HG02970 (cell line): ENCODE results near the gene DNAH9.

Experiments
- ATAC-seq: cut with Tn5 transposase; IDR thresholded peaks from one replicate; pipeline ENCODE4 v1.9.1; 2021; ENCODE audit warnings: mild to moderate bottlenecking, moderate library complexity, moderate number of reproducible peaks; ENCODE audit not compliant: unreplicated experiment, low FRiP score

Gene DNAH9, protein sequence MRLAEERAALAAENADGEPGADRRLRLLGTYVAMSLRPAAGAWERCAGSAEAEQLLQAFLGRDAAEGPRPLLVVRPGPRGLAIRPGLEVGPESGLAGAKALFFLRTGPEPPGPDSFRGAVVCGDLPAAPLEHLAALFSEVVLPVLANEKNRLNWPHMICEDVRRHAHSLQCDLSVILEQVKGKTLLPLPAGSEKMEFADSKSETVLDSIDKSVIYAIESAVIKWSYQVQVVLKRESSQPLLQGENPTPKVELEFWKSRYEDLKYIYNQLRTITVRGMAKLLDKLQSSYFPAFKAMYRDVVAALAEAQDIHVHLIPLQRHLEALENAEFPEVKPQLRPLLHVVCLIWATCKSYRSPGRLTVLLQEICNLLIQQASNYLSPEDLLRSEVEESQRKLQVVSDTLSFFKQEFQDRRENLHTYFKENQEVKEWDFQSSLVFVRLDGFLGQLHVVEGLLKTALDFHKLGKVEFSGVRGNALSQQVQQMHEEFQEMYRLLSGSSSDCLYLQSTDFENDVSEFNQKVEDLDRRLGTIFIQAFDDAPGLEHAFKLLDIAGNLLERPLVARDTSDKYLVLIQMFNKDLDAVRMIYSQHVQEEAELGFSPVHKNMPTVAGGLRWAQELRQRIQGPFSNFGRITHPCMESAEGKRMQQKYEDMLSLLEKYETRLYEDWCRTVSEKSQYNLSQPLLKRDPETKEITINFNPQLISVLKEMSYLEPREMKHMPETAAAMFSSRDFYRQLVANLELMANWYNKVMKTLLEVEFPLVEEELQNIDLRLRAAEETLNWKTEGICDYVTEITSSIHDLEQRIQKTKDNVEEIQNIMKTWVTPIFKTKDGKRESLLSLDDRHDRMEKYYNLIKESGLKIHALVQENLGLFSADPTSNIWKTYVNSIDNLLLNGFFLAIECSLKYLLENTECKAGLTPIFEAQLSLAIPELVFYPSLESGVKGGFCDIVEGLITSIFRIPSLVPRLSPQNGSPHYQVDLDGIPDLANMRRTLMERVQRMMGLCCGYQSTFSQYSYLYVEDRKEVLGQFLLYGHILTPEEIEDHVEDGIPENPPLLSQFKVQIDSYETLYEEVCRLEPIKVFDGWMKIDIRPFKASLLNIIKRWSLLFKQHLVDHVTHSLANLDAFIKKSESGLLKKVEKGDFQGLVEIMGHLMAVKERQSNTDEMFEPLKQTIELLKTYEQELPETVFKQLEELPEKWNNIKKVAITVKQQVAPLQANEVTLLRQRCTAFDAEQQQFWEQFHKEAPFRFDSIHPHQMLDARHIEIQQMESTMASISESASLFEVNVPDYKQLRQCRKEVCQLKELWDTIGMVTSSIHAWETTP (N-terminal part only)

DNA sequence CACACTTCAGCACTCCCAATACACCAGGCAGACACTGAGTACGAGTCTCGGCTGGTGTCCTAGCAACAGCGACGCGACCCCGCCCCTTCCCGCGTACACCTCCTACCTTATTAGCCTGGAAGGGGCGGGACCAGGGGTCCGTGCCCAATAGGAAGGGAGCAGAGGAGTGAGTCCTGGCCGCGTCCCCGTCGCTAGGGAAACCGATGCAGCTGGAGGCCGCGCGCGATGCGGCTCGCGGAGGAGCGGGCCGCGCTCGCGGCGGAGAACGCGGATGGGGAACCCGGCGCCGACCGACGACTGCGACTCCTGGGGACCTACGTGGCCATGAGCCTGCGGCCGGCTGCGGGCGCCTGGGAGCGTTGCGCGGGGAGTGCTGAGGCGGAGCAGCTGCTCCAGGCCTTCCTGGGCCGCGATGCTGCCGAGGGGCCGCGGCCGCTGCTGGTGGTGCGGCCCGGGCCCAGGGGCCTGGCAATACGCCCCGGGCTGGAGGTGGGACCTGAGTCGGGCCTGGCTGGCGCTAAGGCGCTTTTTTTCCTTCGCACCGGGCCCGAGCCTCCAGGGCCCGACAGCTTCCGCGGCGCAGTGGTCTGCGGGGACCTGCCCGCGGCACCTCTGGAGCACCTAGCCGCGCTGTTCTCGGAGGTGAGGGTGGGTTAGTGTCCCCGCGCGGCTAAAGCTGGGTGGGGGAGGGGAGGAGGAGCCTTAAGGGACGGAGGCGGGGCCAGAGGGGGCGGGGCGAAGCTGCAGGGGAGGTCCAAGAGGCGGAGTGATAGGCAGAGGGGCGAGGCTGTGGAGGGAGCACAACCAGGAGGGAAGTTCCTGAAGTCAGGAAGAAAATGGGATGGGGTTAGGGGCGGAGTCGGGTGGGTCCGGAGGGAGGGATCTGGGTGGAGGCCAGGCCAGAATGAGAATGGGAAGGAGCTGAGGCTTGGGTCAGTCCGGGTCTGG, at the start of gene DNAH9:
TSS of gene DNAH9 (plus strand) at position 197 of the 948 bp plus-strand sequence. CDS start at position 226, 29 bp downstream.
- no peak for ATAC-seq

GRCh38 chr17:11550431-11550830, 47.8 kb upstream of the DNAH9 start:
- no peak for ATAC-seq

GRCh38 chr17:11551442-11551841, 46.8 kb upstream of the DNAH9 start:
- no peak for ATAC-seq

DNA sequence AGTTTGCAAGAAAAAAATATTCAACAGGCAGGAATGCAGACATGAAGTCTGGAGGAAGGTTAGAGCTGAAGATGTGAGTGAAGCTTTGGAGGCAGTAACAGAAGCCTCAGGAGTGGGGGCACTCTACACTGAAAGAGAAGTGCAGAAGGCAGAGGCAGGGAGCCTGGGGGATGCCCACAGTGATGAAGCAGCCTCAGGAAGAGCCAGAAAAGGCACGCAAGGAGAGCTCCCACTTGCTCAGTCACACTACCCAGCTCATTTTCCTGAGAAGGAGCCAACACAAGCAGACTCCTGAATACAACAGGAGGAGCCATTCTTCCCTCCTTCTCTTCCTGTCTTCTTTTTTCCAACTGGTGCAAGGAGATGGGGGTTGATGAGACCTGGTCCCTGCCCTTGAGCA, 45.1 kb upstream of the DNAH9 start:
- ATAC-seq: no peak

DNA sequence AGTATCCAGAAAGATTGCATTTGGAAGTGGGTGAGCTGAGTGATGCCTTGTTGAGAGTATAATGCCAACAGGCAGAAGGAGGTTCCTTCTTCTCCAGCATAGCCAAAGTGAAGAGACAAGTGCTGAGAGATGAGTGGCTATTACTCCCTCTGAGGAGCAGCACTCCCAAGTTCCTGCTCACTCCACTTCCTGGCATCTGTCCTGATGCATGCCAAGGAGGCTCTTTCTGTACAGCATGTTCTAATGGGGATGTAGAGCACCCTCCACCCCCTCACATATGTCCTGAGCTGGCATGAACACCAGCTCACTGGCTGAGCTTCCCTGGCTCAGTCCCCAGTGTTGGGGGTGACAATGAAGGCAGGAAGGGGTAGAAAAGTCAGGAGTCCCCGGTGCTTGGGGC, 44.2 kb upstream of the DNAH9 start:
- ATAC-seq: no peak

- no peak for ATAC-seq
These were observed 43.7 kb upstream of the DNAH9 start for GRCh38 chr17:11554542-11554941.

DNA sequence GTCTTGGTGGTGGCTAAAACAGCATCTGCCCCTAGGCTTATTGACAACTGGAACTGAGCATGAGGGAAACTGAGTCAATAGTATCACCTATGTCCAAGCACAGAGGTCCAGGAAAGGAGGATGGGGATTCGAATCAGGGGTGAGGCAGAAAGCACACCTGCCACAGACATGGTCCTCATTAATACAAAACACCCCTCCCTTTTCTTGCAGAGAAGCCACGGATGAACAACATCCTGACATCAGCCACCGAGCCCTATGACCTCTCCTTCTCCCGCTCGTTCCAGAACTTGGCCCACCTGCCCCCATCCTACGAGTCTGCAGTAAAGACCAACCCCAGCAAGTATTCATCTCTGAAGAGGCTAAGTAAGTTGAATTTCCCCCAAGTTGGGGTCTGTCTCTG, 42.7 kb upstream of the DNAH9 start:
- ATAC-seq: no peak

- ATAC-seq: no peak
These were observed 40.4 kb upstream of the DNAH9 start for GRCh38 chr17:11557727-11558452.

DNA sequence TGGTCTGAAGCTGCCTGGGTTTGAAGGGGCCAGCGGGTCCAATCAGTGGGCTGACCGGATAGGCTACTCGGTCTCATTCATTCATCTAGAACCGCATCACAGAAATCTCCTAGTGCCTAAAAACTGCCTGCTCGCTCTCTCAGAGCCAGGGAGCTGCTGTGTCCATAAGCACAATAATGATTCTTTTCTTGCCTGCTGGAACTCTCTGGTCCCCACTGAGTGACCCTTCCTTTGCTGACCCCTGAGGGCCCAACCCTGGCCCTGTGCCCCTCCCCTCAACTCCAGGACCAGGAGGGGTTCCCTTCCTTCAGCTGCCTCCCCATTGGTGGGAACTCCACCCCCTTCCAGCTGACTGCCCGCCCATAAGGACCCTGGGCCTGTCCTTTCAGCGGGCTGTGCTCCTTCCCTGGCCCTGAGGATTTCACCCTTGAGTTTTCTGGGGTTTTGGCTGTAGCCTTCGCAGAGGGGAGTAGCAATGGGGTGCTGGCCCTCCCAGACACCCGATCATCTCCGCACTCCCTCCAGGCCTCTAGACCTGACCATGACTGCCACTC, 39.5 kb upstream of the DNAH9 start:
- ATAC-seq: no peak

DNA sequence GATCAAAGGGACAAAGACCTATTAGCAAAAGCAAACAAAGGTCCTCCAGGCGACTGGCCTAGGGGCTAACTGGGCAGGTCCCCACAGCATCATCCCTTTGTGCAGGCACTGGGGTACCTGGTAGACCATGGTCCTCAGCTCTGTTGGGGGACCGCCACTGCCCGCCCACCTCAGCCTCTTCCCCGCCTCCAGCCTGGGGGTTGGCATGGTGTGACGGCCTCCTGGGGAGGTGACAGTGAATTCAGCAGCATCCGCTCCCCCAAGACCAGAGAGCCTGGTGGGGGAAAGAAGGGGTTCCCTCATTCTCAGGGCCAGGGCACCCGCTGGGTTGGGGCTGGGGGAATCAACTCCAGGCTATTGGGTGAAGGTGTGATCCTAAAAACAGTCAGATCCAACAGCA, 38.7 kb upstream of the DNAH9 start:
- no peak for ATAC-seq

GRCh38 chr17:11561281-11561680, 37.0 kb upstream of the DNAH9 start:
- ATAC-seq: no peak

- no peak for ATAC-seq
These were observed 36.6 kb upstream of the DNAH9 start for GRCh38 chr17:11561702-11562101.

DNA sequence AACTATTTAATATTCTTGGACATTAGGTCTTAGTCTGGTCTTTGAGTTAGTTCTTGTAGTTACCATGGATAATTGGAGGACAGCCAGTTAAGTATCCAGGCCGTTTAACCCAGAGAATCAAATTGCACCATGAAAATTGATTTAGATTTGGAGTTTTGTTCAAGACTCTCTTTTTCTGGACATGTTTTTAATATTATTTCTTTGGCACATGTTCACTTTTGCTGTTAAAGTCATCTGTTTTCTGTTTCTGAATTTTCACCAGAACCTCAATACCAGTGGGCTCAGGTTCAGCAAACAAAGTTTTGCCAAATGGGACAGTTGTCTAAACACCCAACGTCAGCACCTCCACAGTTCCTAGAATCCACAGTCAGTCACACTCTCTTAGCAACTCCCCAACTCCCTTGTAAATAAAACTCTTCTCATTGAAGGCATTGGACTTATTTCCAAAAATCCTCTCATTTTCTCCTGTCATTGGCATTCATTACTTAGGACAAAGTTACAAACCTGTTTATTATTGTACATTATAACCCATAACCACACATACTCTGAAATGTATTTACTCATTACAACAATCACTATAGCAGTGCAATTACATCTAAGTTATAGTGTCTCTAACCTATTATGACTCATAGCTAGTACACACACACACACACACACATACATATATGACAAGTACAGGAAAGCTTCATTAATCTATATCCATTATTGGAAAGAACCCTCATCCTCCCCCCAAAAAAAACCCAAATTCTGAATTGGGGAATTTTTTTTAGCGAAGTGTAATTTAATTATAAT, 33.5 kb upstream of the DNAH9 start:
- ATAC-seq: no peak

DNA sequence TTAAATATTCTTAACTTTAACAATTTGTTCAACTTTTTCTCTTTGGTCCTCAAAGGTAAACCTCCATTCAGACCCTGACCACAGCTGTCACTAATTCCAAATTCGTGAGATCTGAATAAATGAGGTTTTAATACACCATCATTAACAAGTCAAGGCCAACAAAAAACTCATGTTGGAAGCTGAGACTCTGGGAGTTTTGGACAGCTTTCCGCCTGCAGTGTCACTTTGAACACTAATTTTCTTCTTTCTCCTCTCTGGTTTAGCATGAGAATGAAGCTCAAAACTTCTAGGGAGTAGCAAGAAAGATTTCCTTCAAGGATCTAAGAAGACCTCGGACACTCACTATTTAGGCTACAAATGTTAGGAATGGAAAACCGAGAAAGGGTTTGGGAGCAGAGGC, 32.7 kb upstream of the DNAH9 start:
- ATAC-seq: no peak

DNA sequence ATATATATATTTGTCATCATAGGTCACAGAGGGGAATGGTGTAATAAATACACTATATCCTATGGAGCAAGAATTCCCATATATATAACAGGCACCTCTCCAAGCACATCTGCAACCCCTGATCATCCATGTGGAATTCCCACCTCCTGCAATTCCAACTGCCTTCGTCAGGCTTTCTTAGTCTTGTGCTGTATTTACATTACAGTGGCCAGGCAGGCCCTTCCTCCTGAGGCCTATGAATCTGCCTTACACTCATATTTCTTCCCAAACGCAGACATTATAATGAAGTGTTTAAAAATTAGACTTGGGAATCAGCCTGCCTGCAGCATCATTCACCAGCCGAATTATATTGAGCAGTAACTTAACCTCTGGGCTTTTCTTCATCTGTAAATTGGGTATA, 19.3 kb upstream of the DNAH9 start:
- no peak for ATAC-seq

- no peak for ATAC-seq
These were observed 17.6 kb upstream of the DNAH9 start for GRCh38 chr17:11580677-11581076.

GRCh38 chr17:11582217-11582616, 16.1 kb upstream of the DNAH9 start:
- ATAC-seq: no peak
